Measurements from ENCODE around the gene PC.

DNA sequence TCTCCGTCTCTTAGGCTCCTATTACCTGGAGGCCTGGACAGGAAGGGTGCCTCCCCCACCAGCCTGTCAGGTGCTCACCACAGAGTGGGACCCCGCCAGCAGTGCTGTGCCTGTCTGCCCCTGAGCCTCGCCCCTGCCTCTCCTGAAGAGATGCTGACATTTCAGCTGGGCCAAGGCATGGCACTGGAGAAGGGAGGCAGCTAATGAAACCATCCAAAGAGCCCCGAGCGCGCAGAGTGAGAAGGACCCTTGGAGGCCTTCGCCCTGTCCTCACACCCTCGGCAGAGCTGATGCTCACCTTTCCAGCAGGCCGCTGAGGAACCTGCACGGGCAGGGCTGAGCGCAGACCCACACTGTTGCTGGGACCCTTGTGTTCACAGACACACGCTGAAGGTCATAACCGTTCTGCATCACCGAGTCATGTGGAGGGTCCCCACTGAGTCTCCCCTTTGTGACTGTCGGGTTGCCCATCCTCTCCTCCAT lies 103.4 kb downstream of the PC start:
- TF ChIP-seq, protein P1, sequence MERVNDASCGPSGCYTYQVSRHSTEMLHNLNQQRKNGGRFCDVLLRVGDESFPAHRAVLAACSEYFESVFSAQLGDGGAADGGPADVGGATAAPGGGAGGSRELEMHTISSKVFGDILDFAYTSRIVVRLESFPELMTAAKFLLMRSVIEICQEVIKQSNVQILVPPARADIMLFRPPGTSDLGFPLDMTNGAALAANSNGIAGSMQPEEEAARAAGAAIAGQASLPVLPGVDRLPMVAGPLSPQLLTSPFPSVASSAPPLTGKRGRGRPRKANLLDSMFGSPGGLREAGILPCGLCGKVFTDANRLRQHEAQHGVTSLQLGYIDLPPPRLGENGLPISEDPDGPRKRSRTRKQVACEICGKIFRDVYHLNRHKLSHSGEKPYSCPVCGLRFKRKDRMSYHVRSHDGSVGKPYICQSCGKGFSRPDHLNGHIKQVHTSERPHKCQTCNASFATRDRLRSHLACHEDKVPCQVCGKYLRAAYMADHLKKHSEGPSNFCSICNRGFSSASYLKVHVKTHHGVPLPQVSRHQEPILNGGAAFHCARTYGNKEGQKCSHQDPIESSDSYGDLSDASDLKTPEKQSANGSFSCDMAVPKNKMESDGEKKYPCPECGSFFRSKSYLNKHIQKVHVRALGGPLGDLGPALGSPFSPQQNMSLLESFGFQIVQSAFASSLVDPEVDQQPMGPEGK (CRISPR knock-in tag; IDR thresholded peaks at IDR 0.05; ENCODE audit: borderline replicate concordance): no peak
- no peak for TF ChIP-seq ZFP3 (CRISPR knock-in tag; IDR thresholded peaks at IDR 0.05)
- no peak for TF ChIP-seq ZC3H10 (CRISPR knock-in tag; IDR thresholded peaks at IDR 0.05)
- no peak for TF ChIP-seq ZNF565 (CRISPR knock-in tag; conservative IDR thresholded peaks at IDR 0.05; ENCODE audit: low read depth)
- no peak for TF ChIP-seq ZNF70 (CRISPR knock-in tag; IDR thresholded peaks at IDR 0.05)
- TF ChIP-seq TOX (CRISPR knock-in tag; IDR thresholded peaks at IDR 0.05; ENCODE audit: borderline replicate concordance): no peak
- no peak for TF ChIP-seq BACH2 (CRISPR knock-in tag; IDR thresholded peaks at IDR 0.05; ENCODE audit: borderline replicate concordance)
- no peak for TF ChIP-seq RARB (CRISPR knock-in tag; IDR thresholded peaks at IDR 0.05)
